Mesendoderm (in vitro differentiated cells): ENCODE measurements around the gene GPR42.

Experiments
- DNase-seq: peaks from one replicate; pipeline ENCODE4 v3.0.0; 2013
- H2AK5ac ChIP-seq: 2 replicates; pipeline ENCODE4 v1.6.1; 2013; ENCODE audit warnings: low read length, inconsistent platforms
- H2BK120ac ChIP-seq: 2 replicates; pipeline ENCODE4 v1.6.1; 2013; ENCODE audit warnings: low read depth, mild to moderate bottlenecking, low read length, moderate library complexity, mixed read lengths
- H2BK15ac ChIP-seq: replicated peaks from 2 replicates; pipeline ENCODE4 v1.6.1; 2013; ENCODE audit warnings: low read depth, mild to moderate bottlenecking, moderate library complexity
- H2BK5ac ChIP-seq: 2 replicates; pipeline ENCODE4 v1.6.1; 2013; ENCODE audit warnings: low read length, inconsistent platforms
- H3K18ac ChIP-seq: 2 replicates; pipeline ENCODE4 v1.6.1; 2013; ENCODE audit warnings: mild to moderate bottlenecking, low read length, mixed read lengths
- H3K23ac ChIP-seq: one replicate; pipeline ENCODE4 v1.6.1; 2013; ENCODE audit warnings: low read length
- H3K27ac ChIP-seq: 2 replicates; pipeline ENCODE4 v1.5.1; 2013; ENCODE audit warnings: low read depth, mild to moderate bottlenecking, inconsistent platforms, low read length, moderate library complexity
- H3K27me3 ChIP-seq: 2 replicates; pipeline ENCODE4 v1.6.1; 2013; ENCODE audit warnings: low read length, control low read depth, mild to moderate bottlenecking, inconsistent platforms; ENCODE audit not compliant: insufficient read depth, poor library complexity
- H3K36me3 ChIP-seq: 2 replicates; pipeline ENCODE4 v1.6.1; 2013; ENCODE audit warnings: low read length, inconsistent platforms; ENCODE audit not compliant: control insufficient read depth, insufficient read depth
- H3K4ac ChIP-seq: one replicate; pipeline ENCODE4 v1.6.1; 2013; ENCODE audit warnings: low read depth, mild to moderate bottlenecking, low read length, moderate library complexity
- H3K4me1 ChIP-seq: 2 replicates; pipeline ENCODE4 v1.6.1; 2013; ENCODE audit warnings: low read depth, low read length, inconsistent platforms; ENCODE audit not compliant: control insufficient read depth
- H3K4me2 ChIP-seq: 2 replicates; pipeline ENCODE4 v1.6.1; 2013; ENCODE audit warnings: low read length
- H3K4me3 ChIP-seq: 2 replicates; pipeline ENCODE4 v1.5.1; 2013; ENCODE audit warnings: mild to moderate bottlenecking, low read length
- H3K56ac ChIP-seq: one replicate; pipeline ENCODE4 v1.6.1; 2013; ENCODE audit warnings: low read length
- H3K79me1 ChIP-seq: 2 replicates; pipeline ENCODE4 v1.6.1; 2013; ENCODE audit warnings: low read length, inconsistent platforms
- H3K79me2 ChIP-seq: 2 replicates; pipeline ENCODE4 v1.6.1; 2013; ENCODE audit warnings: mild to moderate bottlenecking, low read length; ENCODE audit not compliant: control insufficient read depth, insufficient read depth
- H3K9ac ChIP-seq: 2 replicates; pipeline ENCODE4 v1.6.1; 2013; ENCODE audit warnings: low read length, inconsistent platforms
- H4K5ac ChIP-seq: one replicate; pipeline ENCODE4 v1.6.1; 2013; ENCODE audit warnings: low read length
- H4K8ac ChIP-seq: one replicate; pipeline ENCODE4 v1.6.1; 2013; ENCODE audit warnings: low read depth, mild to moderate bottlenecking, control low read depth, low read length, moderate library complexity
- WGBS: extraction: QIAGEN DNeasy Blood & Tissue Kit; methylation state at CpG from one replicate; pipeline ENCODE4 v1.1.7; 2013; ENCODE audit warnings: low lambda C conversion rate, missing lambda C conversion rate; ENCODE audit not compliant: insufficient coverage; ENCODE audit errors: extremely low coverage; 5-methylcytosine and 5-hydroxymethylcytosine counted together

GPR42 gene

GRCh38 chr19:35410487-35410886 is 39.6 kb downstream of the GPR42 start:
- Histone ChIP-seq H4K5ac (no peak overlapping the region), H3K9ac (no peak overlapping the region), H3K4me2 (no peak overlapping the region), H3K27me3 (no peaks in the 10 kb centered on the region), H3K27ac (no peak overlapping the region), H3K18ac (no peak overlapping the region), H3K4ac (no peak overlapping the region), H2AK5ac (no peak overlapping the region), H3K36me3 (no peaks in the 10 kb centered on the region), H3K4me1 (no peaks in the 10 kb centered on the region), H3K79me1 (no peaks in the 10 kb centered on the region), H3K79me2 (no peaks in the 10 kb centered on the region), H4K8ac (no peak overlapping the region), H2BK15ac (no peak overlapping the region), H2BK120ac (no peak overlapping the region), H3K56ac (no peak overlapping the region), H2BK5ac (no peak overlapping the region), H3K23ac (no peak overlapping the region), H3K4me3 (no peak overlapping the region)
- no CpG with 5 or more reads among the region's 5 CpGs for WGBS
- DNase-seq, result no peak

- H2BK5ac ChIP-seq, result no peak overlapping the region
- H2BK15ac ChIP-seq, result no peak overlapping the region
- H3K23ac ChIP-seq, result no peak overlapping the region
- H3K56ac ChIP-seq, result no peak overlapping the region
- H4K8ac ChIP-seq, result no peak overlapping the region
- no peaks in the 10 kb centered on the region for H3K36me3 ChIP-seq
- no peak overlapping the region for H3K4ac ChIP-seq
- no peaks in the 10 kb centered on the region for H3K79me1 ChIP-seq
- H2BK120ac ChIP-seq, result no peak overlapping the region
- H3K18ac ChIP-seq, result no peak overlapping the region
- H2AK5ac ChIP-seq, result no peak overlapping the region
- no peak overlapping the region for H3K4me3 ChIP-seq
- no peaks in the 10 kb centered on the region for H3K79me2 ChIP-seq
- no CpG with 5 or more reads among the region's 3 CpGs for WGBS
- no peak overlapping the region for H4K5ac ChIP-seq
- DNase-seq, result no peak
- no peaks in the 10 kb centered on the region for H3K27me3 ChIP-seq
- H3K4me2 ChIP-seq, result no peak overlapping the region
- H3K9ac ChIP-seq, result no peak overlapping the region
- H3K4me1 ChIP-seq, result no peaks in the 10 kb centered on the region
- no peak overlapping the region for H3K27ac ChIP-seq
Observed at GRCh38 chr19:35414442-35414841, 43.6 kb downstream of the GPR42 start.

GRCh38 chr19:35416331-35416730 is 45.5 kb downstream of the GPR42 start:
- no peak overlapping the region for H3K18ac ChIP-seq
- H3K27ac ChIP-seq, result no peak overlapping the region
- WGBS, result no CpG with 5 or more reads among the region's 7 CpGs
- H2AK5ac ChIP-seq, result no peak overlapping the region
- no peak overlapping the region for H2BK15ac ChIP-seq
- H3K4me3 ChIP-seq, result no peak overlapping the region
- no peaks in the 10 kb centered on the region for H3K79me1 ChIP-seq
- no peak overlapping the region for H3K9ac ChIP-seq
- H2BK120ac ChIP-seq, result no peak overlapping the region
- no peak overlapping the region for H4K5ac ChIP-seq
- no peaks in the 10 kb centered on the region for H3K36me3 ChIP-seq
- H3K23ac ChIP-seq, result no peak overlapping the region
- no peak overlapping the region for H3K4ac ChIP-seq
- no peaks in the 10 kb centered on the region for H3K27me3 ChIP-seq
- no peak overlapping the region for H3K56ac ChIP-seq
- H3K4me2 ChIP-seq, result no peak overlapping the region
- no peaks in the 10 kb centered on the region for H3K4me1 ChIP-seq
- no peak overlapping the region for H4K8ac ChIP-seq
- no peak for DNase-seq
- no peak overlapping the region for H2BK5ac ChIP-seq
- no peaks in the 10 kb centered on the region for H3K79me2 ChIP-seq

- no CpG with 5 or more reads among the region's 2 CpGs for WGBS
- Histone ChIP-seq H3K23ac (no peak overlapping the region), H2BK15ac (no peak overlapping the region), H4K5ac (no peak overlapping the region), H2AK5ac (no peak overlapping the region), H3K4me1 (no peaks in the 10 kb centered on the region), H2BK5ac (no peak overlapping the region), H2BK120ac (no peak overlapping the region), H3K79me2 (no peaks in the 10 kb centered on the region), H3K27me3 (no peaks in the 10 kb centered on the region), H3K18ac (no peak overlapping the region), H3K4me2 (no peak overlapping the region), H4K8ac (no peak overlapping the region), H3K4ac (no peak overlapping the region), H3K56ac (no peak overlapping the region), H3K36me3 (no peaks in the 10 kb centered on the region), H3K4me3 (no peak overlapping the region), H3K27ac (no peak overlapping the region), H3K79me1 (no peaks in the 10 kb centered on the region), H3K9ac (no peak overlapping the region)
- no peak for DNase-seq
Observed at GRCh38 chr19:35417278-35417677, 46.4 kb downstream of the GPR42 start.

GRCh38 chr19:35417713-35418534 is 47.1 kb downstream of the GPR42 start:
- Histone ChIP-seq H4K5ac (no peak overlapping the region), H3K18ac (no peak overlapping the region), H3K9ac (no peak overlapping the region), H3K4me3 (no peak overlapping the region), H2BK15ac (no peak overlapping the region), H2BK120ac (no peak overlapping the region), H3K4me1 (no peaks in the 10 kb centered on the region), H4K8ac (no peak overlapping the region), H2AK5ac (no peak overlapping the region), H3K79me1 (no peaks in the 10 kb centered on the region), H2BK5ac (no peak overlapping the region), H3K27me3 (no peaks in the 10 kb centered on the region), H3K79me2 (no peaks in the 10 kb centered on the region), H3K23ac (no peak overlapping the region), H3K4me2 (no peak overlapping the region), H3K27ac (no peak overlapping the region), H3K4ac (no peak overlapping the region), H3K36me3 (no peaks in the 10 kb centered on the region), H3K56ac (no peak overlapping the region)
- DNase-seq, result no peak
- WGBS, result no CpG with 5 or more reads among the region's 7 CpGs

- no peak overlapping the region for H3K18ac ChIP-seq
- no CpG with 5 or more reads among the region's 3 CpGs for WGBS
Observed at GRCh38 chr19:35419046-35419445, 48.2 kb downstream of the GPR42 start.

More at GRCh38 chr19:35419046-35419445, 48.2 kb downstream of the GPR42 start:
- Histone ChIP-seq H4K8ac (no peak overlapping the region), H3K4me3 (no peak overlapping the region), H3K4me2 (no peak overlapping the region), H3K27me3 (no peaks in the 10 kb centered on the region), H3K9ac (no peak overlapping the region), H3K36me3 (no peaks in the 10 kb centered on the region), H3K56ac (no peak overlapping the region), H2BK15ac (no peak overlapping the region), H3K4me1 (no peaks in the 10 kb centered on the region), H4K5ac (no peak overlapping the region), H2BK120ac (no peak overlapping the region), H3K23ac (no peak overlapping the region), H2AK5ac (no peak overlapping the region), H3K4ac (no peak overlapping the region), H3K79me2 (no peaks in the 10 kb centered on the region), H2BK5ac (no peak overlapping the region), H3K79me1 (no peaks in the 10 kb centered on the region), H3K27ac (no peak overlapping the region)
- no peak for DNase-seq
